Measurements from ENCODE around the gene KNL1.
A peak's percentile ranks its signal among the peaks of the same experiment; 100 is the strongest.
"Not testable (repeated sequence)": the region's sequence is repeated elsewhere in the genome, so short reads cannot be mapped to it uniquely, and the experiment has no call there.

The KNL1 gene

GRCh38 chr15:40582726-40583246 is 11.3 kb upstream of the KNL1 start:
- no peak for DNase-seq

DNA sequence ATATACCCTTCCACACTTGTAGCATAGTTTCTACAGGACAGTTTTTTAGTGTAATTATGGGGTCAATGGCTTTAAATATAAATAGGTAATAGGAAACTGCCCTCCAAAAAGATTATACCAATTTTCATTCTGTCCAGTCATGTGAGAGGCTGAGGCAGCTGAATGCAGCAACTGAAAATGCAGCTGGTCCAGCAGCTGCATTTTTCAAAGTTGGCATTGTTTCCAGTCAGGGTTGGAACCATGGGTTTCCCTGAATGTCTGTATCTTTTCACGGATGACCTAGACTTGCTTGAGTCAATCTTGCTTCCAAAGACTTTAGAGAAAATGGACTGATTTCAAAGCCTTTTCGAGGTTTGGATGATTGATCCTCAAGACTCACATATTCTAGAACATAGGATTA is 9.9 kb upstream of the KNL1 start:
- DNase-seq: no peak

- no peak for DNase-seq
Observed at GRCh38 chr15:40590667-40591050, 3.4 kb upstream of the KNL1 start.

DNA sequence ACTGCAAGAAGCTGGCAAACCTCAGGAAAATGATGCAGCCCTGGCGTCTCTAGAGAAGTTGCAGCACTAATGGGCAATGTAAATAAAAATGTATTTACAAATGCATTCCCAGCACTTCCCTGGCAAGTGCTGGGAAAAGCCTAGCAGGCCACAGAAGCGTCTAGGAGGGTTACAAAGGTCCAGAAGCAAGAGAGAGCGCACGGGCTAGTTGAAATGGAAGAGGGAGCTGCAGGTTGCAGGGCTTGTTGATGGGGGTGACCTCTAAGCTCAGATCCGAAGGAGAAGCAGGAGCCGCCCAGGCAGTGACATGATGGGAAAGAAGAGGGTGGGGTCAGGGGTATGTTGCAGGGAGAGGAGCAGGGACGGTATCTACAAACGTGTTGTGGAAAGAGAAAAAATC is 2.7 kb upstream of the KNL1 start:
- DNase-seq: no peak

GRCh38 chr15:40593165-40593564 is 884 bp upstream of the KNL1 start:
- no peak for DNase-seq

DNA sequence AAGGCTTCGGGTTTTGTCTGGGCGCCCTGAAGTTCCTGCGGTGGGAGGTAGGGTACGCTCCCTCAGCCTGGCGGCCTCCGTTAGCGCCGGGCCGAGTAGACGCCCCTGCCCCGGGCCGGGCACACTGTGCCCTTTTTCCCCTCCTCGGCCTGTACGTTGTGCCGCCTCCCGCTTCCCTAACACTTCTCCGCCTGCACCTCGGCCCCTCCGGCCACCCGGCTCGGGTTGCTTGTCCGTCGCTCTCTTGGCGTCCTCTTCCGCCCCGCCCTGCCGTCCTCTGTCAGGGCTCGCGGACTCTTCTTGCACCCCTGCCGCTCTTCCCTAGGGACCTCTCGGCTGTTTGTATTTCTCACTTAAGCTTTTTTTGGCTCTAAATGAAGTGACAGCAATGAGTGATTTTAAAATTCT is 384 bp downstream of the KNL1 start:
- peak; percentile 55 for DNase-seq

GRCh38 chr15:40595219-40595618 is 1.2 kb downstream of the KNL1 start:
- DNase-seq: no peak

GRCh38 chr15:40595773-40596172 is 1.7 kb downstream of the KNL1 start:
- DNase-seq: no peak

GRCh38 chr15:40597024-40597423 is 3.0 kb downstream of the KNL1 start:
- DNase-seq: no peak

- DNase-seq: no peak
Observed at GRCh38 chr15:40598126-40598525, 4.1 kb downstream of the KNL1 start.

GRCh38 chr15:40598672-40599071 is 4.6 kb downstream of the KNL1 start:
- DNase-seq: no peak

GRCh38 chr15:40600956-40601355 is 6.9 kb downstream of the KNL1 start:
- no peak for DNase-seq

- no peak for DNase-seq
Observed at GRCh38 chr15:40603935-40604334, 9.9 kb downstream of the KNL1 start.

- no peak for DNase-seq
Observed at GRCh38 chr15:40613080-40613479, 19.0 kb downstream of the KNL1 start.

DNA sequence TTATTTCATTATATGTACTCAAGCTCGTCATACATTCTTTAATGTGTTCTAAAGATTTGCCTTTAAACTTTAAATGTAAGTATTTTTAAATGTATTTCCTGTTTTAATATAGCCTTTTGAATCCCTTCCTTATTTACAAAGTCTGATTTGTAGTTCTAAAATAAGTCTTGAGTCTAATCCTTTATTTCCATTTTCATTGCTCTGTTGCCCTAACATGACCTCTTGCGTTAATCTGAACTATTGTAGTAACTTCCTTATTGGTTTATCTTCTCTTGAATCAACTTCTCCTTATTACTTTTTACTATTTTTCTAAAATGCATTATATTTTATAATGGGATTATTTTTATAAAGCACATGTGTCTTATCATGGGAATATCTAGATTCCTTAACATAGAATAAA is 24.0 kb downstream of the KNL1 start:
- no peak for DNase-seq

GRCh38 chr15:40618906-40619305 is 24.9 kb downstream of the KNL1 start:
- DNase-seq: no peak

DNA sequence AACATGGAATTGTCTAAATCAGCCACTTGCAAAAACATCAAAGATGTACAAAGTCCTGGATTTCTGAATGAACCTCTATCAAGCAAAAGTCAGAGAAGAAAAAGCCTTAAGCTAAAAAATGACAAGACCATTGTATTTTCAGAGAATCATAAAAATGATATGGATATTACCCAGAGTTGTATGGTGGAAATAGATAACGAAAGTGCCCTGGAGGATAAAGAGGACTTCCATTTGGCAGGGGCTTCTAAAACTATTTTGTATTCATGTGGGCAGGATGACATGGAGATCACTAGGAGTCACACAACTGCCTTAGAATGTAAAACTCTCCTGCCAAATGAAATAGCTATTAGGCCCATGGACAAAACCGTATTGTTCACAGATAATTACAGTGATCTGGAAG is 29.3 kb downstream of the KNL1 start:
- no peak for DNase-seq

DNA sequence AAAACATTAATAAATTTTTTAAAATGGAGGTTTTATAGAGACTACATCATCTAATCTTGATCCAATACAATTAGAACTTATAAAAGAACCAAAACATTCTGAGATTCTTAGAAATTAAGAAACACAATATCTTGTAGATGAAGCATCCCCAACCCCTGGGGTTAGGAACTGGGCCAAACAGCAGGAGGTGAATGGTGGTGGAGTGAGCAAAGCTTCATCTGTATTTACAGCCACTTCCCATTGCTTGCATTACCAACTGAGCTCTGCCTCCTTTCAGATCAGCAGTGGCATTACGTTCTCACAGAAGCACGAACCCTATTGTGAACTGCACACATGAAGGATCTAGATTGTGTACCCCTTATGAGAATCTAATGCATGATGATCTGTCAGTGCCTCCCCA is 36.3 kb downstream of the KNL1 start:
- no peak for DNase-seq

- DNase-seq: no peak
Observed at GRCh38 chr15:40633178-40633577, 39.1 kb downstream of the KNL1 start.

DNA sequence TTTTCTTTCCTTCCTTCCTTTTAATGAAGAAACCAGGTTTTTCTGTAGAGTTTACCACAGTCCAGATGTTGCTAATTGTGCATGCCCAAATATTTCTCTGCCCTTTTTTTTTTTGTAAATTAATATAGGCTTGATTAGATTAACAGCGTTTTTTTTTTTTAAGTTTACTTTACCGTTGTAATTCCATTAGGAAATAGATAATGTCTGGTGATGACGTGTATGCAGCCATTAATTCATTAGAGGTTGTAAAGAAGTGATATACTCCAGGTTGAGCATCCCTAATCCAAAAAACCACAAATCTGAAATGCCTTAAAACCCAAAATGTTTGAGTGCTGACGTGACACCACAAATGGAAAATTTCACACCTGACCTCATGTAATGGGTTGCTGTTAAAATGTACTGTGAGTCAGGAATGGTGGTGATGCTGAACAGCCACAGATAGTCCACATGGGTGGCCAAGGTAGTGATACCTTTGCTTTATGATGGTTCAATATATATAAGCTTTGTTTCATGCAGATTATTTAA is 43.2 kb downstream of the KNL1 start:
- DNase-seq: no peak

GRCh38 chr15:40639677-40640076 is 45.6 kb downstream of the KNL1 start:
- no peak for DNase-seq

DNA sequence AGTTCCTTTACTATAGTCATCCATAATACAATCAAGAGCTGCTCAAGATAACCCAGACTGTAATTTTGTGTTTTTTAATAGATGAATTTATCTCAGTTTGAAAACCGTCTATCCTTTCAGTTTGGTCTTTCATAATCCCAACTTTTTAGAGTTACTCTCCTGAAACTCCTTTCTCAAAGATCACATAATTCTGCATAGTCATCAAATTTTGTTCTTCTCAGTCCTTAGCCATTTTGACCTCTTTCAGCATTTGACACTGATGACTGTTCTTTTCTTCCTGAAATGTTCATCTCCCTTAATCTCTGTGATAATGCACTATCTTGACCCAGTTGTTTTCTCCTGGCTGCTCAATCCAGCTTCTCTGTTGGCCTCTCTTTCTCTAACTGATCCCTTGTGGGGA is 53.5 kb downstream of the KNL1 start:
- DNase-seq: no peak

GRCh38 chr15:40650479-40650878 is 56.4 kb downstream of the KNL1 start:
- DNase-seq: no peak

DNA sequence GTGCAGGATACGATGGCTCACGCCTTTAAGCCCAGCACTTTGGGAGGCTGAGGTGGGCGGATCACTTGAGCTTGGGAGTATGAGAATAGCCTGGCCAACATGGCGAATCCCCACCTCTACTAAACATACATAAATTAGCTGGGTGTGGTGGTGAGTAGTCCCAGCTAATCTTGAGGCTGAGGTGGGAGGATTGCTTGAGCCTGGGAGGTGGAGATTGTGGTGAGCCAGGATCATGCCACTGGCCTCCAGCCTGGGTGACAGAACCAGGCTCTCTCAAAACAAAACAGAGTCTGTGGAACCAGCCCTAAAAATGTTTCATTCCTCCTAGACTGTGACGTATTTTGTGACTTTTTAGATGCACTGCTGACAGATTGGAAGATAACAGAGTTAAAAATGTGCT is 66.6 kb downstream of the KNL1 start:
- no peak for DNase-seq

DNA sequence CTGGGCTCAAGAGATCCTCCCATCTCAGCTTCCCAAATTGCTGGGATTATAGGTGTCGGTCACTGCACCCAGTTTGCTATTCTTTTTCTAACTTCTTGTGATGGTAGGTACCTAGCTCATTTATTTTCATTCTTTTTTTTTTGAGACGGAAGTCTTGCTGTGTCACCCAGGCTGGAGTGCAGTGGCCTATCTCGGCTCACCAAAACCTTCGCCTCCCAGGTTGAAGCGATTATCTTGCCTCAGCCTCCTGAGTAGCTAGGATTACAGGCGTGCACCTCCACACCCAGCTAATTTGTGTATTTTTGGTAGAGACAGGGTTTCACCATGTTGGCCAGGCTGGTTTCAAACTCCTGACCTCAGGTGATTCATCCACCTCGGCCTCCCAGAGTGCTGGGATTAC is 70.9 kb downstream of the KNL1 start:
- no peak for DNase-seq

- not testable (repeated sequence) for DNase-seq
Observed at GRCh38 chr15:40676290-40676689, 82.2 kb downstream of the KNL1 start.
